ENCODE results near the gene CASP12. TPM values are rescaled to one million over a fixed set of nuclear protein-coding genes. Genes with fewer than 3 reads are reported as not detected.

The CASP12 gene
- polyA plus RNA-seq, 2 of the 4 experiments (the other 2 are of a cell fraction): not detected

GRCh38 chr11:104881117-104881794, 17.0 kb downstream of the CASP12 start:
- no peak for ATAC-seq
- no peak for TF ChIP-seq HES2 (IDR thresholded peaks at IDR 0.05)
- no peak for TF ChIP-seq BCL3 (IDR thresholded peaks at IDR 0.05)
- TF ChIP-seq HOXA7 (CRISPR knock-in tag; IDR thresholded peaks at IDR 0.05): no peak
- TF ChIP-seq EP300 (IDR thresholded peaks at IDR 0.05): no peak
- TF ChIP-seq FOSL2 (IDR thresholded peaks at IDR 0.05): no peak
- TF ChIP-seq FOSL2 (CRISPR knock-in tag; IDR thresholded peaks at IDR 0.05): no peak
- TF ChIP-seq KDM5A (IDR thresholded peaks at IDR 0.05): no peak
- TF ChIP-seq ZFP36 (IDR thresholded peaks at IDR 0.05; ENCODE audit: borderline replicate concordance, partially characterized antibody): no peak
- TF ChIP-seq POLR2AphosphoS2 (conservative IDR thresholded peaks at IDR 0.05; ENCODE audit: low read length): no peak
- no peak for TF ChIP-seq NFE2L2 (conservative IDR thresholded peaks at IDR 0.05; ENCODE audit: low read length)
- TF ChIP-seq ZC3H11A (IDR thresholded peaks at IDR 0.05): no peak
- TF ChIP-seq CHD2 (IDR thresholded peaks at IDR 0.05; ENCODE audit: low read length, partially characterized antibody): no peak
- no peak for TF ChIP-seq MAX (IDR thresholded peaks at IDR 0.05)
- no peak for TF ChIP-seq TFCP2L1 (CRISPR knock-in tag; IDR thresholded peaks at IDR 0.05)
- TF ChIP-seq RFX5 (IDR thresholded peaks at IDR 0.05): no peak
- no peak for TF ChIP-seq CTCF (IDR thresholded peaks at IDR 0.05)
- no peak for TF ChIP-seq CBX2 (IDR thresholded peaks at IDR 0.05; ENCODE audit: borderline replicate concordance, low read depth)
- WGBS (ENCODE audit: missing lambda C conversion rate): 26% methylated on average over 3 of the region's 3 CpGs

GRCh38 chr11:104879514-104880190, 18.6 kb downstream of the CASP12 start:
- DNase-seq (ENCODE audit: low read depth in 1 of 2, low spot score in 1 of 2): no peak
- CTCF ChIA-PET: no interaction called here
- H3K4me1 ChIP-seq: no peaks in the 10 kb centered on the region
- no peak for ATAC-seq
- WGBS (ENCODE audit: missing lambda C conversion rate): 54% methylated on average over 5 of the region's 5 CpGs
- TF ChIP-seq BCL3 (IDR thresholded peaks at IDR 0.05) (no peak), HOXB13 (CRISPR knock-in tag; IDR thresholded peaks at IDR 0.05; ENCODE audit: low read depth) (no peak), KDM1A (IDR thresholded peaks at IDR 0.05; ENCODE audit: low read depth) (no peak), POLR2A (IDR thresholded peaks at IDR 0.05; ENCODE audit: low read length) (no peak), MAX (IDR thresholded peaks at IDR 0.05) (no peak), RNF2 (IDR thresholded peaks at IDR 0.05; ENCODE audit: borderline replicate concordance, low read depth) (no peak), NR3C1 (IDR thresholded peaks at IDR 0.05) (no peak), EHF (CRISPR knock-in tag; IDR thresholded peaks at IDR 0.05) (no peak), HOXB5 (CRISPR knock-in tag; IDR thresholded peaks at IDR 0.05) (no peak)
- no peak overlapping the region for H3K4me2 ChIP-seq
- H3K27ac ChIP-seq: no peak overlapping the region
- no peaks in the 10 kb centered on the region for H3K9me3 ChIP-seq
- FAIRE-seq: no peak
- no peak overlapping the region for H3K4me3 ChIP-seq
- POLR2A ChIA-PET: no interaction called here

More at GRCh38 chr11:104881117-104881794, 17.0 kb downstream of the CASP12 start:
- ChIA-PET POLR2A (no interaction called here), CTCF (no interaction called here)
- FAIRE-seq (no peak), DNase-seq (ENCODE audit: low read depth in 1 of 2, low spot score in 1 of 2) (no peak)
- Histone ChIP-seq H3K4me2 (no peak overlapping the region), H3K4me3 (no peak overlapping the region), H3K9me3 (no peaks in the 10 kb centered on the region), H3K27ac (no peak overlapping the region), H3K4me1 (no peaks in the 10 kb centered on the region)
